Measurements from ENCODE around the gene TDRD9.

Gene TDRD9

GRCh38 chr14:104095426-104096310 lies 167.4 kb downstream of the TDRD9 start:
- no peak for DNase-seq

GRCh38 chr14:104096318-104096717 lies 168.1 kb downstream of the TDRD9 start:
- no peak for DNase-seq

DNA sequence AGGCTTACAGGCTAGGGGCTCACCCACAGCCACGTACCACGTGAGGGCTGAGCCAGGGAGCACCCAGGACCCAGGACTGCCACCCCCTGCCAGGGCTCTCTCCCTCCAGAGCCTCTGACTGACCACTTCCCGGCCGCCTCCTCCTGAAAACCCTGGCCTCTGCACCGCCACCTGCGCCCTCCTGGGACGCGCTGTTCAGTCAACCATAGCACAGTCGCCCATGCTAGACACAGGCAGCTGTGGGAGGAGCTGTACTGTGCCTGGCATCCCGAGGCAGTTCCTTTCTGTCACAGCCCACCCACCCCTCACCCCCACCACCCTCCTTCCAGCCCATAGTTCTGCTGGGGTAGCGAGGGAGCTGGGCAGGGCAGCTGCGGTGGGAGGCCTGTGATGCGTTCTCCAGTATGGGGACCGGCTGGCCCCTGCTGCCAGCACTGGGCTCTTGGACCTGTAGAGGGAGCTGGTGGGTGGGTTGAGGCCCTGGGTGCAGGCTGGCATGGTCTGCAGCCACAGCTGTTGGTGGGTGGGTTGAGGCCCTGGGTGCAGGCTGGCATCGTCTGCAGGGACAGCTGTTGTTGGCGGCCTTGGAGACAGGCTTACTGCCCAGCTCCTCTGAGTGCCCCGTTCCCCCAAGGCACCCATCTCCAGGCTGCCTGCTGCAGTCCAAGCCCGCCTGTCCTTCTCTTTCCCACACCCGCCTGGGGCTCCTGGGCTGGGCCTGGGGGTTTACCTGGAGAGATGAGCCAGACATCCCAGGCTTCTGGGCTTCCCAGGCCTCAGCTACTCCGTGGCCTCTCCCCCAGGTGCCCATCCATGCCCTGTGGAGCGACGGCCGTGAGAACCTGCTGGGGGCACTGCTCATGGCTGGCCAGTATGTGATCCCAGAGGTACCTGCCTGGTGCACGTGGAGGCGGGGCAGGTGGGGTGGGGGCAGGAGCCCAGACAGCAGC lies 168.8 kb downstream of the TDRD9 start:
- no peak for DNase-seq

- no peak for DNase-seq
These were observed 170.2 kb downstream of the TDRD9 start for GRCh38 chr14:104098272-104099095.

GRCh38 chr14:104099096-104100041 lies 171.1 kb downstream of the TDRD9 start:
- DNase-seq, result no peak

- DNase-seq, result no peak
These were observed 172.2 kb downstream of the TDRD9 start for GRCh38 chr14:104100171-104101085.

DNA sequence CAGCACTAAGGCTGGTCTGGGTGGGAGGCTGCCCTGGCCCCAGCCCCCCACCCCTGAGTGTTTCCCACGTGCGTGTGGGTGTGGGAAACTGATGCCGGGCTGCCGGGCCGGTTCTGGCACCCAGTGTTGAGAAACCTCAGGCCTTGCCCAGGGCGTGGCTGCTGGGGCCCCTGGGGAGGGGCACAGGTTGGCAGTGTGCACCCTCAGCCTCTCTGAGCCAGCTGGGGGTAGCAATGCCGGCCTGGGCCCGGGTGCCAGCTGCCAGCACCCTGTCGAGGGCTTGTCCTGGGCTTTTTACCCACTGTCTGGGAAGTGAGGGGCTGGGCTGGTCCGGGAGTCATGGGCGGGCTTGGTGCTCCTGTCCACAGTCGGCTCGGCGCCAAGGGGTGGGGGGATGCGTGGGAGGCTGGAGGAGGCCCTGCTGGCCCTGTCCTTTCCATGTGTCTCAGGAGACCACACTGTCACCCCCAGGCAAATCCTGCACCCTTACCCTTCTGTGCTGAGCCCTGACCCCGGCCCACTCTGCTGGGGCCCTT lies 172.9 kb downstream of the TDRD9 start:
- no peak for DNase-seq

- no peak for DNase-seq
These were observed 173.5 kb downstream of the TDRD9 start for GRCh38 chr14:104101651-104102281.
